Astrocyte of the spinal cord (primary cell): ENCODE results near the gene CLDN6.

Experiments used
- DNase-seq: peaks from one replicate; pipeline ENCODE4 v3.0.0; 2011; ENCODE audit warnings: low read depth, low spot score
- H3K4me3 ChIP-seq: 2 replicates; pipeline ENCODE4 v1.5.1; 2011; ENCODE audit warnings: low read depth, mild to moderate bottlenecking, low read length, moderate library complexity
- CTCF ChIP-seq: IDR thresholded peaks from 2 replicates; pipeline ENCODE4 v1.5.1; 2012; ENCODE audit warnings: low read depth, mild to moderate bottlenecking, low read length, inconsistent platforms
- in situ Hi-C: cut with HindIII; loops from 2 replicates; pipeline ENCODE4 v1.10.0; 2017; ENCODE audit warnings: low sequenced_read_pairs

The CLDN6 gene

GRCh38 chr16:3026609-3027488 lies 8.9 kb upstream of the CLDN6 start:
- in situ Hi-C loops, result no loop called here
- no peak for DNase-seq
- no peak overlapping the region for H3K4me3 ChIP-seq
- no peak for TF ChIP-seq CTCF

GRCh38 chr16:3026003-3026378 lies 8.0 kb upstream of the CLDN6 start:
- no peak for TF ChIP-seq CTCF
- in situ Hi-C loops, result no loop called here
- DNase-seq, result no peak
- H3K4me3 ChIP-seq, result no peak overlapping the region

GRCh38 chr16:3025032-3026002 lies 7.3 kb upstream of the CLDN6 start:
- no peak overlapping the region for H3K4me3 ChIP-seq
- no peak for DNase-seq
- no peak for TF ChIP-seq CTCF
- in situ Hi-C loops, result no loop called here

- in situ Hi-C loops, result no loop called here
- peak within 1 kb of the TSS; percentile 80 for H3K4me3 ChIP-seq
- peak; percentile 99 for DNase-seq
Observed at GRCh38 chr16:3023669-3024478, 5.9 kb upstream of the CLDN6 start, which contains the start of the genes HCFC1R1 and THOC6. TSS of gene HCFC1R1 (minus strand) at chr16:3023942. CDS start at chr16:3023941, 1 bp downstream. TSS of gene THOC6 (plus strand) at chr16:3024035. CDS start at chr16:3024327, 292 bp downstream.

GRCh38 chr16:3023415-3023668 lies 5.4 kb upstream of the CLDN6 start:
- DNase-seq, result no peak
- in situ Hi-C loops, result no loop called here
- no peak for TF ChIP-seq CTCF
- peak overlapping the region; percentile 80 for H3K4me3 ChIP-seq

More at GRCh38 chr16:3023669-3024478, 5.9 kb upstream of the CLDN6 start, which contains the start of the genes HCFC1R1 and THOC6:
- TF ChIP-seq CTCF, result no peak
